Limb (tissue), 2 donors: Measurements from ENCODE around the gene STIL.
"Not testable (repeated sequence)": the region's sequence is repeated elsewhere in the genome, so short reads cannot be mapped to it uniquely, and the experiment has no call there.

Source experiments
- DNase-seq, 2 donors: peaks; one replicate each; pipeline ENCODE4 v3.0.0-alpha.2; 2016; ENCODE audit errors: extremely low spot score in 2 of 2

The STIL gene

DNA sequence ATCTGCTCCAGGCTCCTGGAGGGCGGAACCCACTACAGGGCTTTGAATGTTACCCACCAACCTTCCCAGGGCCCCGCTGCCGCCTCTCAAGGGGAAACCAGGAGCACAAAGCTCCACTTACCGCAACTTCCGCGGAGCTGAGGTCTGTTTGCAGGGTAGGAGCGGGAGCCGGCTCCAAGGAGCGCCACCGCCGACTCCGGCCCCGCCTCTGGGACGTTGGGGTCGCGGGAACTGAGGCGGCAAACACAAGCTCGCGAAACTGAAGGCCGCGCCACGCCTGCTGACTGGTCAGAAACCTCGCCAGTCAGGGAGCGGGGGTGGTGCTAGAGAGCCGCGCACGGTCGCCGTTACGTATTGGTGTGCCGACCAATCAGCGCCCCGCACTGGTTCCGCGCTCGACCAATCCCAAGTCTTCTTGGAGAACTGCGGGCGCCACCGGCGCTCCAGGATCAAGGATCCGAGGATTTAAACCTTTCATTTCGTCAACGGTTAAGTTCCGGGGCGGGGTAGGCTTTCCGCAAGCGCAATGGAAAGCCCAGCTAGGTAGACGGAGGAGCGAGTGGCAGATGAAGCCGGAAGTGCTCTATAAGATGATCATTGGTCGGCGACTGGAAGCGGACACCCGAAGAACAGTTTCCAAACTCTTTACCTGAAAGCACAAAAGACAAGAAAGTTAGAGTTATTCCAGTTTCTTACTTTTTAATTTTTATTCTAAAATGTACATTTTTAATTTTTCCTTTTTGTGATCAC is at the start of gene STIL:
Gene STIL (minus strand): TSS at position 233 of the 750 bp plus-strand sequence. CDS start 3,828 bp downstream, outside the sequence.
- peak; percentile 98 to 99 for DNase-seq

DNA sequence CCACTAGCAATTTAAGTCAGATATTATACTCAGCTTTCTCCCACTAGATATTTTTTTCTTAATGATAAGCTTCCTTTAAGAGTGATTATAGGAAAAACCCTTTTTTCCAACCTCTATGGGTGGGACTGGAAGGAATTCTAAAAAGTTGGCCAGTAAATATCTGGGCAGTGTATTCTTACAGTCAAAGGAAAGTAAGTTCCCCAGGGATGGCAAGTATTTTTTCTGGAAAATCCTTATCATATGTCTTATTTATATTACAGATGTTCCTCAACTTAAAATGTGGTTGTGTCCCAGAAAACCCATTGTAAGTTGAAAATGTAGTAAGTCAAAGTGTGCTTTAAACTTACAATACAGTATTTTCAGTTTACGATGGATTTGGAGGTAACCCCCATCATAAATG is 48.9 kb upstream of the STIL start:
- no peak for DNase-seq

DNA sequence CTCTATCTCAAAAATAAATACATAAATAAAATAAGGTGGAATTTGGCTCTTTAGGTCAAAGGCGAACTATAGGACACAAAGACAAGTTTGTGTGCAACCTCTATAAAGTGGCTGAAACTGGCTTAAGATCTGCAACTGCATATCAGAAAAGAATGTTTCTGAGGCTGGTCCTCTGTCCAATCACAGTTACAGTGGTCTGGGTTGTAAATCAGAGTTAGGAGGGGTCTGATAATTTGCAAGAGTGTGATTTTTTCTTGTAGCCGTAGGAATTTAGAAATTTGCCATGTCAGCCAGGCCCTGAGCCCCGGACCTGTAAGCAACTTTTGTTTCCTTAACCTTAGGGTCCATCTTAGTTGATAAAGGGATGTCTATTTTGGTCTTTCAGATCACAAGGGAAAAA is 47.4 kb upstream of the STIL start:
- DNase-seq: no peak

DNA sequence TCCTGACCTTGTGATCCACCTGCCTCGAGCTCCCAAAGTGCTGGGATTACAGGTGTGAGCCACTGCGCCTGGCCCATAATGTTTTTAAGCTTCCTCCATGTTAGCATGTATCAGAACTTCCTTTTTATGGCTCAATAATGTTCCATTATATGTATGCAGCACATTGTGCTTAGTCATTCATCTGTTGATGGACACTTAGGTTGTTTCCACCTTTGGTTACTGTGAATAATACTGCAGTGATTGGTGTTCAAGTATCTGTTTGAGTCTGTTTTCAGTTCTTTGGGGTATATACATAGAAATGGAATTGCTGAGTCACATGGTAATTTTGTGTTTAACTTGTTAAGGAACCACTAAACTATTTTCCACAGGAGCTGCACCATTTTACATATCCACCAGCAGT is 37.4 kb upstream of the STIL start:
- no peak for DNase-seq

DNA sequence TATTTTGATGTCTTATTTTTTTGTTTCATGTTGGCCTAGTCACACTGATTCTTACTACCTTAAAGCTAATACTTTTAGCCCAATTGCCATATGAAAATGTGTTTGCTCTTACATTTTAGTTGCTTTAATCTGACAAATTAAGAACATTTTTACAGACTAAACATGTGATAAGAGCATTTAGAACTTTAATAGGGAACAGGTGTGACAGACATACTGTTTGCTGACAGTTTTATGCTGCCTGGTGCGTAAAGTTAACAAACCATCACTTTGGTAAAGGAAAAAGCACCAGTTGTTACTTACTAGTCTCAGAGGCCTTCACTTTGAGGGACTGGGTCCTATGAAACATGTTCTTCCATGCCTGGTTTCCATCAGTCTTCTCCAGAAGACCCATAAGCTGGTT is 34.3 kb upstream of the STIL start:
- DNase-seq: no peak

DNA sequence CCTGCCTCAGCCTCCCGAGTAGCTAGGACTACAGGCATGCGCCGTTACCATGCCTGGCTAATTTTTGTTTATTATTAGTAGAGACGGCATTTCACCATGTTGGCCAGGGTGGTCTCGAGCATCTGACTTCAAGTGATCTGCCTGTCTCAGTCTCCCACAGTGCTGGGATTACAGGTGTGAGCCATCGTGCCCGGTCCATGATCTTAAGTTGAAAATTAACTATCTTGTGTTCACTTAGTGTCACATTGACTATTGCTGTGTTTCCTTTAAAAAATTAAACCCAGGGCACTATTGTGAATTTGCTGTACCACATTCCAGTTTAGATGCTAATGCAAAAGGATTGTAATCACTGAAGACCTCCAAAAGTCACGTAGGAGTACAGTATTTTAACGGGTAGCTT is 33.8 kb upstream of the STIL start:
- no peak for DNase-seq

DNA sequence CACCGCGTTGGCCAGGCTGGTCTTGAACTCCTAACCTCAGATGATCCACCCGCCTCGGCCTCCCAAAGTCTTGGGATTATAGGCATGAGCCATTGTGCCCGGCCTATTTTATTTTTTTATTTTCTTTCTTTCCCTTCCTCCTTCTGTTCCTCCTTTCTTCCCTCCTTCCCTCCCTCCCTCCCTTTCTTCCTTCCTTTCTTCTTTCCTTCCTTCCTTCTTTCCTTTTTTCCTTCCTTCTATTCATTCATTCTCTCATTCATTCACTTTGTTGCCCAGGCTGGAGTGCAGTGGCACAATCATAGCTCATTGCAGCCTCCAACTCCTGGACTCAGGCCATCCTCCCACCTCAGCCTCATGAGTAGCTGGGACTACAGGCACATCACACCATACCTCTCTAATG is 33.0 kb upstream of the STIL start:
- DNase-seq: not testable (repeated sequence)

DNA sequence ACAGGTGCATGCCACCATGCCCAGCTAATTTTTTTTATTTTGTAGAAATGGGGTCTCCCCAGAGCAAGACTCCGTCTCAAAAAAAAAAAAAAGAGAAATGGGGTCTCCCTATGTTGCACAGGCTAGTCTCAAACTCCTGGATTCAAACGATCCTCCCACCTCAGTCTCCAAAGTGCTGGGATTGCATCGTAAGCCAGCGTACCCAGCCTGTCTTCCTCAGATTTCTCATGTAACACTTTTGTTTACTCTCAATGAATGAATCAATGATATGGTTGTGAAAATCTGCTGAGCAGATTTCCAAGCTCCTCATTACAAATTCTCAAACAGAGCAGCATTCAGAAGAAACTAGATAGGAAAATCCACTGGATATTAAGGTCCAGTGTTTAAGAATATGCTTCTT is 26.3 kb upstream of the STIL start:
- DNase-seq: no peak

DNA sequence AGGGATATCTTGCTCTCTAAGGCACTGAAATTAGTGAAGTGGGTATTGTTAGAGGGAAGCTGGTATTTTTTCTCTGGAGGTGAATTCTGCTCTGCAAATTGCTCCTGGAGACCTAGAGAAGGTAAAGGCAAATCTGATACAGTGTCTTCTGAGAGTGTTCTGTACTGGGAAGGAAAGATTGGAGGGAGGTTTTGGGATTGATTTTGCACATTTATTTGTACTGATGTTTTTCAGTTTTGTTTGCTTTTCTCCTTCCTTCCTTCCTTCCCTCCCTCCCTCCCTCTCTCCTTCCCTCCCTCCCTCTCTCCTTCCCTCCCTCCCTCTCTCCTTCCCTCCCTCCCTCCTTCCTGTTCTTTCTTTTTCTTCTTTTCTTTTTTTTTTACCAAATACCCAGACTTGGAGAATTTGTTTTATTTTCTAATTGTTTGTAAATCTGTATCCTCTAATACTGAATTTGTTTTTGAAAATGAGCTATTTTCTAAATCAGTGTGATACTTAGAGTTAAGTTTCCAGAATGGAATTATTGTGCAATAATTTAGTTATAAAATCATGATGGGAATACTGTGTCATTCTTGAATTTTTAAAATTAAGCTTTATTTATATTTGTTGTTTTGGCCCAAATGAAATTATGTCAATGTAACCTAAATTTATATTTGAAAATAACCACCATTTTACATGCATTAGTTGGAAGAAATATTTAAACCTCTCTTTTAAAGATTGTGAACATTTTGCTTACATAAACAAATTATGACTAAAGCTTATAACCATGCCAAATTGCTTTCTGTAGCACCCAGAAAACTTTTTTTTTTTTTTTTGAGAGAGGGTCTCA is 24.5 kb upstream of the STIL start:
- no peak for DNase-seq

DNA sequence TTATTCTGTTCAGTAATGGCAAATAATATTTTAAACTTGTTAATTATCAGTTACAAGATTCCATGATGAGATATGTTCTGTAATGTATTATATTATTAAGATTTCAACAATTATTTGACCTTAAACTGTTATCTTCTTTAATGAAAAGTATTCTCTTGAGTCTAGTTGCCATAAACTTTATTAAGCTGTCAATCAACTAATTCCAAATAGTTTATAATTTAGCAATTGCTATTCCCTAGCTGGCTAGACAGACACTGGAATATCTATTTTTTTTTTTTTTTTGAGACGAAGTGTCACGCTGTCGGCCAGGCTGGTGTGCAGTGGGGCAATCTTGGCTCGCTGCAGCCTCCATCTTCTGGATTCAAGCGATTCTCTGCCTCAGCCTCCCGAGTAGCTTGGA is 23.4 kb upstream of the STIL start:
- no peak for DNase-seq

DNA sequence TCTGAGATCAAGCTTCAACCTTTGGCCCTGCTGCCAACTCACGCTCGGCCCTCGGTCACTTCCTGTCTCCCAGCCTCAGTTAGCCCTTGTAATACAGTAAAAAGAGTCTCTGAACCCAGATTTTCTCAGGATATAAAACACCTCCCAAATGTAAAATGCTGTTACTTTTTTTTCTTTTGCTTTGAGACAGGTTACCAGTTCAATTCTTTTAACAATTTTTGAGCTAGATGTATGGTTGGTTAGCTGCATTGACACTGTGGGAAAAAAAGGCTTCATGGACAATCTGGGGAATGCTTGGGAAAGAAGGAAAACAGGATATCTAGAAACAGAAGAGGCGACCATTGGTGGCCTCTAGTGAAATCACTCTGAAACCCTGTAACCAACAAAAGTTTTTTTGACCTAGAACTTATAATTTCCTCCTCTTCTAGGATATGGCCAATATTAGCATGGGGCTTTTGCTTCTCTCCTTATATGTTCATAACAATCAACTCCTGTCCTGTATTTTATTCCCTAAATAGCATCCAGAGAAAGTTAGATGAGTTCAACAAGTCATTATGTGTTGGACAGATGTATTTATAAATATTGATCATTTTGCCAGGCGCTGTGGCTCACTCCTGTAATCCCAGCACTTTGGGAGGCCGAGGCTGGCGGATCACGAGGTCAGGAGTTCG is 21.0 kb upstream of the STIL start:
- DNase-seq: no peak

DNA sequence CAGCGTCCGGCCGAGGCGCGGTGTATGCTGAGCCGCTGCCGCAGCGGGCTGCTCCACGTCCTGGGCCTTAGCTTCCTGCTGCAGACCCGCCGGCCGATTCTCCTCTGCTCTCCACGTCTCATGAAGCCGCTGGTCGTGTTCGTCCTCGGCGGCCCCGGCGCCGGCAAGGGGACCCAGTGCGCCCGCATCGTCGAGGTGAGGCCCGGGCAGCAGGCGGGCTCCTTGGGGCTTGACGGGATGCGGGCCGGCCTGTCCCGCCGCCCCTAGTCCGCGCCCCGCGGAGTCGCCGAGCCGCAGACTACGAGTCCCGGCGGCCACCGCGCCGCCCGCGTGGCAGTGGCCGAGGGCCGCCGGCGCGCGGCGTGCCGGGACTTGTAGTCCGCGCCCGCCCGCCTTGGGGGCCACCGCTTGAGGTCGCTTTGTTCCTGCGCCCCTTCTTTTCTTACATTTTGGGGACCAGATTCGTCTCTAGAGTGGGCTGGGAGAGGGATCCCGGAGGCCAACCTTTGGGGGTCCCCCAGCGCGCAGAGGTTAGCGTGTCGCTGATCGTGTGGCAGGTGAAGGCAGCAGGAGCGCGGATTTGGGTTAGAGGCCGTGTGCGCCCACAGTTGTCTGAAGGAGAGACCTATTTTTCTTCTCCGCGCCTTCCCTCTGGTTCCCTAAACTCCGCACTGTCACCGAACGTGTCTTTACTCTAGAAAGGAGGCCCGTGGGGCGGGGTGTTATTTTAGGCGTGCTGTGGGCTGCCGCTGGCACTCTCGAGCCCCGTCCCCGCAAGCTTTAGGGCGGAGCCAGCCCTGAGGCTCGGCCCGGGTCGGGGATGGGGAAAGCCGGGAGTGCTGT is 20.2 kb upstream of the STIL start:
- peak; percentile 86 to 90 for DNase-seq

DNA sequence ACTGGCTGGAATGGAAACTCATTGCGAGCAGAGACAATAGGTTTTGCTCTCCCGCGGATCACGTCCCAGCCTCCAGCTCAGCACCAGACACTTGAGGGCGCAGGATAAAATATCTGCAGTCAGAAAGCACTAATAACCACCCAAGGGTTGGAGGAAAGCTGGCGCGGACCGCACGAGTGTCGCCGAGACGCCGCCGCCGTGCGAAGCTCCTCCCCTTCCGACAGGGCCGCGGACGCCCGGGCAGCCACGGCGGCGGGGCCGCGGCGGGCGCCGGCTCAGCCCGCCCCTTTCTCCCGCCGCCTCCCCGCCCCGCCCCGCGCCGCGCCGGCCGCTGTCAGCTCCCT is 19.6 kb upstream of the STIL start, which contains the start of gene CMPK1:
Gene CMPK1 (plus strand): TSS at position 213 of the 344 bp plus-strand sequence. CDS start 156 bp downstream, outside the sequence.
- peak; percentile 86 to 87 for DNase-seq

DNA sequence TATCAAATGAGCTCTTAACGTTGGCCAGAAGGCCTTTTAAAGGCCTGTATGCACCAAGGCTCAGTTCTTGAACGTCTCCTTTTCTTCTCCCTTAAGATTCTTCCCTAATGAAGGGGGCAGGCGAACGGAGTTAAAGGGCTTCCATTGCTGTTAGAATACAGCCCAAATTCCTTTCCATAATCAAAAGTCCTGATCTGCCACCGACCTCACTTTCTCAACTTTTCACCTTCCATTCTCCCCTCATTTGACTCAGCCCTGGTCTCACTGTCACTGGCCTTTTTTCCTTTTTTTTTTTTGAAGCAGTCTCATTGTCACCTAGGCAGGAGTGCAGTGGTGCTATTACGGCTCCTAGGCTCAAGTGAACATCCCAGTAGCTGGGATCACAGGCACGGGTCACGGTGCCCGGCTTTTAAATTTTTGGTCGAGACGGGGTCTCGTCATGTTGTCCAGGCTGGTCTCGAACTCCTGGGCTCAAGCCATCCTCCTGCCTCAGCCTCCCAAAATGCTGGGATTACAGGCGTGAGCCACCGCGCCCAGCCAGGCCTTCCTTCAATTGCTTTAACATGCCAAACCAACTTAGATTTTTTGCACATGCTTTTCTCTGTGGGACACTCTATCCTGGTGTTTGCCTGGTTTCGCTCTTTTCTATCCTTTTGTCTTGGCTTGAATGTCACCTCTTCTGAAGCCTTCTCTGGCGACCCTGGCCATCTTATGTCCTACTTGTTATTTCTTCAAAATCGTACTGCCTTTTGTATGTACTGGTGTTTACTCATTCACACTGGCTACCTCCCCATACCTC is 19.0 kb upstream of the STIL start:
- no peak for DNase-seq

DNA sequence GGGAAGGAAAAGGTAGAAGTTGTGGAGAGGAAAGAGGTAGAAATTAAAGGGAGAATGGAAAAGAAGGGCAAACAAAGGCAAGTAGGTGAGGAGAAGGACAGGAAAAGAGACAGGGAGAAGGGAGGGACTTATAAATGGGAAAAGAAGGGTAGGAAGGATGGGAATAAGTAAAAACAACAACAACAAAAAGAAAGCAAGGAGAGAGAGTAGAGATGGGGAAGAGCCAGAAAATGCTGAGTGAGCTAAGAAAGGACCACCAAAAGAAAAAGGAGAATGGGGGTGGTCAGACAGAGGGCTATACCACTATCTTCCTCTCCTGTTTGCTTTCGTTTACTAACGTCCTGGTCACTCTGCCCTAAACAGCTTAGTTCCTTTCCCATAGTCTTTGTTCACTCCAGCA is 17.9 kb upstream of the STIL start:
- no peak for DNase-seq

DNA sequence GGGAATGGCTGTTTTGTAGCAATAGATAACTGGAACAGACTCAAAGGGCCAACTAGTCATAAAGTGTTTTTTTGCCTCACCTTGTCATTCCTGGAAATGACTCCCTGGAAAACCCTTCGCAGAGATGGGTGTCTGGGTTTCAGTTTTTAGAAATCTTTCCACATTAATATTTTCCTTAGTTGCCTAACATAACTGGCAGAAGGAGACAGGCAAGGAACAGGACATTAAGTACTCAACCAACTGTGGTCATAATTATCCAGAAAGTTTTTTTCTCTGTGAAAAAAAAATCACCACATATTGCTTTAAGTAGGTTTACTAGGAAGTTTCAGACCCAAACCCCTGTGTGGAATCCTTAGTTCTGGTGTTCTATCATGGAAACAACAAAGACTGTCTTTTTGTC is 16.3 kb upstream of the STIL start:
- DNase-seq: no peak

DNA sequence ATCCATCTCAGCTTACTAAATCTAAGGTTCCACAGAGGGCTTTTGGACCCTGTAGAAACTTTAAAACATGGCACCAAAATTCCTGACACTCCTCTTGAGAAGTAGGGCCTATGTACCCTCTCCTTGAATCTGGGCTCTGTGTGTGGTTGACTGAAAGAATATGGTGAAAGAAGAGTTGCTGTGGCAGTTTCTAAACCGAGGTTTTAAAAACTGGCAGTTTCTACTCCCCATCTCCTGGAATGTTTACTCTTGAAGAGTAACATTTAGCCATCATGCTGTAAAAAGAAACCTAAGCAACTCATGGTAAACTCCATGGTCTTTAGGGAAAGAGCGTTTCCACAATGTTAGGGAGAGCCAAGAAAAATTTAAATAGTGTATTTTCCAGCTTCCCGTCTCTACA is 15.0 kb upstream of the STIL start:
- no peak for DNase-seq

DNA sequence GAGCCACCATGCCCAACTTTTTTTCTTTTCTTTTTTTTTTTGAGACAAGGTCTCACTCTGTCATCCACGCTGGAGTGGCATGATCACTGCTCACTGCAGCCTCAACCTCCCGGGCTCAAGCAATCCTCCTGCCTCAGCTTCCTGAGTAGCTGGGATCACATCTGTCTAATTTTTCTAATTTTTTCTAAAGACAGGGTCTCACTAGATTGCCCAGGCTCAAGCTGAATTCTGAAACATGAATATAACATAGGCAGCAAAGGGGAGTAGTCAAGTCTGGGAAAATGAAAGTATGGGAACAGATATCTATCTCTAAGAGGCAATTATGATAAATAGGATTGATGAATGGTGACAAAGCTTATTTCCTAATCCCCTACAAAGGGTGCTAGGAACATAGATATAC is 12.3 kb upstream of the STIL start:
- no peak for DNase-seq

DNA sequence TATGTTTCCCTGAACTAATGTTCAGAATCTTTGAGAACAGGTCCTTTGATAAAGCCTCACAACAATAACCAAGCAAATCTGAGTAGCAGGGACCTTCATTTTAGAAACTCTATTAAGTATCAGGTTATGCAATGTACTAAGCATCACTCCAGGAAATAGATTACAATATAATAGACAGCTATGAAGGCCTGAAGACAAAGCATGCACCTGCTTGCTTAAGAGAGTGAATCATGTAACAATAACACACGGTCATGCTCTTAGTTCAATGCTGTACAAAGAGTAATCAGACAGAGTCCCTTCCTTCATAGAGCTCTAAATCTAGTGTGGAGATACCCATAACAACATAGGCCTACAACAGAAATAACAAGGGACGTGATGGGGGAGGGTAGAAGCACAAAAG is 11.6 kb upstream of the STIL start:
- DNase-seq: no peak

DNA sequence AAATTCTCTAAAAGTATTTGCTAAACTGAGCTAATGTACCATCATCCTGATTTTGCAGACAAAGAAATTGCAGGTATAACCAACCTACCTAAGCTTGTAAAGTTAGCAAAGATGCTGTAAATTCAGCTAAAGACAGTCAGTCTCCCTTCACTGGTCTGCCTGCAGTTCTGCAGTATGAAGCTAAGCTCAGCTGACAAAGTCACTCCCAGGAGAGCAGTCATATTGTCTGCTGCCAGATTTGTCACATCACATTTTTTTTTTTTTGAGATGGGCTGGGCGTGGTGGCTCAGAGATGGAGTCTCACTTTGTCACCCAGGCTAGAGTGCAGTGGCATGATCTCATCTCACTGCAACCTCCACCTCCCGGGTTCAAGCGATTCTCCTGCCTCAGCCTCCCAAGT is 10.7 kb upstream of the STIL start:
- no peak for DNase-seq

DNA sequence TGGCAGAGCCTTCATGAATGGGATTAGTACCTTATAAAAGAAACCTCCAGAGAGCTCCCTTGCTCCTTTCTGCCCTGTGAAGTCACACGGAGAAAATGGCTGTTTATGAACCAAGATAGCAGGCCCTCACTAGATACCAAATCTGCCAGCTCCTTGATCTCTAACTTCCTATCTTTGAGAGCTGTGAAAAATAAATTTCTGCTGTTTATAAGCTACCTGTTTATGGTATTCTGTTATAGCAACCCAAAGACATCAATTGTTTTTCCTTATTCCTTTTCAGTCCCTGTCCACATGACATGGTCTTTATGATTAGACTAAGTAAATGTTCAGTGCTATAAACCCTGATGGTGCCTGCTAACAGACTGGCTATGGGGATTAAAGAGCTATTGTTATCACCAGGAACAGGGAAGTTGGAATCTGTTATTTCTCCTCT is 9.7 kb upstream of the STIL start:
- DNase-seq: no peak
